HG03460 (cell line): ENCODE results near the gene IFRD2.
A peak's percentile ranks its signal among the peaks of the same experiment; 100 is the strongest.
"Not testable (repeated sequence)": the region's sequence is repeated elsewhere in the genome, so short reads cannot be mapped to it uniquely, and the experiment has no call there.

Experiments used
- ATAC-seq: cut with Tn5 transposase; IDR thresholded peaks from one replicate; pipeline ENCODE4 v1.9.1; 2021; ENCODE audit not compliant: unreplicated experiment

Gene IFRD2

GRCh38 chr3:50286322-50287227 is 5.7 kb downstream of the IFRD2 start:
- ATAC-seq: no peak

DNA sequence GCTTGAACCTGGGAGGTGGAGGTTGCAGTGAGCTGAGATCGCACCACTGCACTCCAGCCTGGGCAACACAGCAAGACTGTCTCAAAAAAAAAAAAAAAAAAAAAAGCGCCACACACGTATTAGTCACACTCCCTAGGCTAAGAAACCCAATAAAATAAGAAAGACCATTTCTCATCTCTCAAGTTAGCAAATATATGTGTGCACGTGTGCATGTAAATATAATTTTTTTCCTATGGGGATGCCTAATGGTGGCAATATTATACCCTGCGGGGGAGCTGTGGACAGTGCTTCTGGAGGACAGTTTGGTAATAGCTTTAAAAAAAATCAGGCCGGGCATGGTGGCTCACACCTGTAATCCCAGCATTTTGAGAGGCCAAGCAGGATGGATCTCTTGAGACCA is 8.1 kb downstream of the IFRD2 start:
- ATAC-seq: not testable (repeated sequence)

DNA sequence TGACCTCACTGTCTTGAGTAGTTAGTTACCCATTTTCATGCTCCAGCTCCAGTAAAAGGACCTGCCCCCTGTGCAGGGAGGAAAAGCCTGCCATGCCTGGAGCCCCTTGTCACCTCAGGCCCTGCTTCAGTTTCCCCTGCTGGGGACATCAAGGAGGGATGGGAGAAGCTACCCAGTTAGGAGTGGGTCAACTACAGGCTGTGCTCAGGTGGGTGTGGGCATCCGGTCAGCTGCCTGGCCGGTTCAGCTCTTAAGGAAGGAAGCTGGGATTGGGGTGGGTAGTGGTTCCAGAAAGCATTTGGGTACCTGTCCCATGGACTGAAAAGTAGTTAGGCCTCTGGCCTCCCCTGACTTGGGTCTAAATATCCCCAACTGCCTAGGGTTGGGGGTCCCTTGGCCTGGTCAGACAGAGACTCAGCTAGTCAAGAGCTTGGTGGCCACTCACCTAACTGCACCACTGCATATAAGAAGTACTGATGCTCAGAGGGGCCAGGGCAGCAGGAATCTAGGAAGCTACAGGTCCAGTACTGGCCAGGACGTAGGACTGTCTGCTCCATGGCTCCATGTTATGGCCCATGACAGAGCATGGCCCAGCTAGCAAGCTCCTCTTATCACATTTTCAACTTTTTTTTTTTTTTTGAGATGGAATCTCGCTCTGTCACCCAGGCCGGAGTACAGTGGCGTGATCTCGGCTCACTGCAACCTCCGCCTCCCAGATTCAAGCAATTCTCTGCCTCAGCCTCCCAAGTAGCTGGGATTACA is 12.8 kb downstream of the IFRD2 start:
- no peak for ATAC-seq

GRCh38 chr3:50278880-50279224 is 13.4 kb downstream of the IFRD2 start, which contains the start of gene LSMEM2:
TSS of gene LSMEM2 (plus strand) at chr3:50279087. CDS start at chr3:50279114, 27 bp downstream.
- no peak for ATAC-seq

DNA sequence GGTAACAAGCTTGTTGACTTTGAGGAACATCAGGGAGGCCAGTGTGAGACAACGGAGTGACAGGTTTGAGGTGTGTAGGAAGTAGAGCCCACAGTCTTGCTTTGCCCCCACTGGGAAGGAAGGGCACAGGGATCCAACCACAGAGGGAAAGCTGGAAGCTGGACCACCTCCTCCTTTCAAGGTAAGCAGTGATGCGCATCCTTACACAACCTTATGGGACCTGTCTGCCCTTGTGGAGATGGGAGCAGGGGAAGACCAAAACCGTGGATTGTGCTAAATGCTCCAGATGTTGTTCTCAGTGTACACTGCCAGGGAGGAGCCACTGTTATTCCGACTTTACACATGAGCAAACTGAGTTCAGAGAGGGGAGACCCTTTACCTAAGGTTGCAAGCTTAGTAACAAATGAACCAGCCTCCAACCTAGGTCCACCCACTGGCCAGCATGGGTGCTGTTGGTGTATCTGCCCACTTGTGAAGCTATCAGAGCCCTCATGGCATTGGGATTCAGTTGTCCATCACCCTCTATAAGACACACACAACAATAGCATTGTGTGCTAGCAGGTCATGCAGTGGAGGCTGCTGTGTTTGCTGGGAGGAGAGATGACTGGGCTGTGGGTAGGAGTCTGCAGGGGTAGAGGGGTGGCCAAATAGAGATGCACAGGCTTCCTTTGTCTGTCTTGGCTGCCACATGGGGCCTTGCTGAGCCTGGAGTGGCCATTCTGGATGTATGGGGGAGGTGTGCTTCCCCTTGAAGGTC is 13.9 kb downstream of the IFRD2 start:
- ATAC-seq: no peak

GRCh38 chr3:50276762-50277101 is 15.5 kb downstream of the IFRD2 start:
- ATAC-seq: no peak

GRCh38 chr3:50275996-50276761 is 16.1 kb downstream of the IFRD2 start:
- ATAC-seq: no peak

- no peak for ATAC-seq
Observed at GRCh38 chr3:50275141-50275995, 16.9 kb downstream of the IFRD2 start.

- no peak for ATAC-seq
Observed at GRCh38 chr3:50274371-50275104, 17.7 kb downstream of the IFRD2 start.

DNA sequence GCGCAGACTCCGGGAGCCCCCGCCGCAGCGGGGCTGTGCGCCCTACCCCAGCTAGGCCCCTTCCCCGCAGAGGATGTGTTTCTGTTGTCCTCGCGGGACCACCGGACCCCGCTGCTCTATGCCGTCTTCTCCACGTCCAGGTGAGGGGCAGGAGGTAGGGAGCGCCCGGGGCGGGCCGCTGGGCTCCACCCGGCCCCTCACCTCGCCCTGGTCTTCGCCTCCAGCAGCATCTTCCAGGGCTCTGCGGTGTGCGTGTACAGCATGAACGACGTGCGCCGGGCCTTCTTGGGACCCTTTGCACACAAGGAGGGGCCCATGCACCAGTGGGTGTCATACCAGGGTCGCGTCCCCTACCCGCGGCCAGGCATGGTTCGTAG is 18.6 kb downstream of the IFRD2 start:
- ATAC-seq: no peak

DNA sequence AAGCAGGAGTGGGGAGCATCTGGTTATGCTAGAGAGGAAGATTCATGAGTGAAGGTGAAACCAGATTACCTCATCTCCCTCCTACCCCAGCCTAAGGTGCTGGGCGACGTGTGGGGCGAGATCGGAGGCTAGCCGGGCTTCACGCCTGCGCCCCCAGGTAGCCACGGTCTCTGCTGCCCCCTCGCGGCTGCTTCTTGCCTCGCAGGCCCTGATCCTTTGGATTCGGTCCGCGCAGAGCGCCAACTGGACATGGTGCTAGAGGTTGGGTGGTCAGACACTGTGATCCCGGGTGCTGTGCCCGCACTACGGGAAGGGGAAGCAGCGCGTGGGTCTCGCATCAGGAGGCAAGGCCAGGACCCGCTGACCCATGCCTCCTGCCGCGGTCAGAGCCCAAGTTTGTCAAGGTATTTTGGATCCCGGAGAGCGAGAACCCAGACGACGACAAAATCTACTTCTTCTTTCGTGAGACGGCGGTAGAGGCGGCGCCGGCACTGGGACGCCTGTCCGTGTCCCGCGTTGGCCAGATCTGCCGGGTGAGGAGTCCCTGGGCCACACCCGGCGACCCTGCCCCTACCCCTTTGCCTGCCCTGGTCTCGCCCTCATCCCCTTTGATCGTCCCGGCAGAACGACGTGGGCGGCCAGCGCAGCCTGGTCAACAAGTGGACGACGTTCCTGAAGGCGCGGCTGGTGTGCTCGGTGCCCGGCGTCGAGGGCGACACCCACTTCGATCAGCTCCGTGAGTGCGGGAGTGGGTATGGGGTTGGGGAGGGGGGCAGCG is 19.1 kb downstream of the IFRD2 start:
- ATAC-seq: peak; percentile 72

GRCh38 chr3:50272538-50272910 is 19.7 kb downstream of the IFRD2 start:
- ATAC-seq: not testable (repeated sequence)

- ATAC-seq: no peak
Observed at GRCh38 chr3:50271314-50271936, 20.8 kb downstream of the IFRD2 start.

DNA sequence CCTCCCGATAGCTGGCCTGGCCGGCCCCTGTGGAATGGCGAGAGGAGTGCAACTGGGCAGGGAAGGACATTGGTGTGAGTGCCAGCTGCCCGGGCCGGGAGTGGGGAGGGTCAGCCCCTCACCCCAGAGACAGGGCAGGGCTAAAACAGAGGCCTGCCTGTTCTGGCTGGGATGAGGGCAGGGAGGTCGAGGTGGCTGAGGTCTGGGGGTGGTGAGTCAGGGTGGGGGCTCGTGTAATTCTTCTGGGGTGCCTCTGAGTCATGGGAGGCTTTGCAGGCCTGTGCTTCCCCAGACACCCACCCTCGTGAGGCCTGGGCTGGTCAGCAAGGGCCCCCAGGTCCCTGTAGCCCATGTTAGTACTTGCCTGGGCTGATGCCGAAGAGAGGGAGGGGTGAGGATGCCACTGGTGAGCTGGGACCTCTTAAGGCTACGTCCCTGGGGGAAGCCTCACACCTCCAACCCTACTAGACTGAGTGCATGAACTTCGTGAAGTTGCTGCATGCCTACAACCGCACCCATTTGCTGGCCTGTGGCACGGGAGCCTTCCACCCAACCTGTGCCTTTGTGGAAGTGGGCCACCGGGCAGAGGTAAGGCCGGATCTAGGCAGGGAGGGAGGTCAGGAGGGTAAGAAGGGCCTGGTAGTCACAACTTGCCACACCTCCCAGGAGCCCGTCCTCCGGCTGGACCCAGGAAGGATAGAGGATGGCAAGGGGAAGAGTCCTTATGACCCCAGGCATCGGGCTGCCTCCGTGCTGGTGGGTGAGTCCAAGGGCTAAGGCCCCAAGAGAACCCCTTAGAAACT is 21.6 kb downstream of the IFRD2 start:
- no peak for ATAC-seq

DNA sequence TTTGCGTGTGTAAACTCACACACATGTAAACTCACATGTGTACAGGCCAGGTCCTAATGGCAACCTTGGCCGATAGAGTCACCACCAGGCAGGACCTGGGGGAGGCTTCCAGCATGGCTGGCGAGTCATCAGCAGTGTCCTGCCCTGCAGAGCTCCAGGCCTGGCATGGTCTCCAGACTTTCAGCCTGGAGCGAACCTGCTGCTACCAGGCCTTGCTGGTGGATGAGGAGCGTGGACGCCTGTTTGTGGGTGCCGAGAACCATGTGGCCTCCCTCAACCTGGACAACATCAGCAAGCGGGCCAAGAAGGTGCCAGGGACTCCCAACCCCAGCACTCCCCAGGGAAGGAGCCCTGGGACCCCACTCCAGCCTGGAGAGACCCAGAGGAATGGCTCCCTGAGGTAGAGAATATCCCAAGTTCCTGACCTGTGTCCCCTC is 22.2 kb downstream of the IFRD2 start:
- no peak for ATAC-seq

GRCh38 chr3:50269460-50269859 is 22.8 kb downstream of the IFRD2 start:
- no peak for ATAC-seq
